ENCODE measurements around the gene DDX24.
"Not testable (repeated sequence)": the region's sequence is repeated elsewhere in the genome, so short reads cannot be mapped to it uniquely, and the experiment has no call there.

Gene DDX24

DNA sequence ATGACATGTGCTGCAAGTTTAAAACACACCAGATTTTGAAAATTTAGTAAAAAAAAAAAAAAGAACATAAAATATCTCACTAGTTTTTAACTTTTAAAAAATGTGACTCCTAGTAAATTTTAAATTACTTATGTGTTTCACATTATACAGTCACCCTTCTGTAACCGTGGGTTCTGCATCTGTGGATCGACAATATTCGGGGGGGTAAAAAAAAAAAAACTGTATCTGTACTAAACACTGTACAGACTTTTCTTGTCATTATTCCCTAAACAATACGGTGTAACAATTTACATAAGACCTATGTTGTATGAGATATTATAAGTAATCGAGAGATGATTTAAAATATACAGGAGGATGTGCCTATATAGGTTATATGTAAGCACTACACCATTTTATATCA, 3.2 kb downstream of the DDX24 start:
- FAIRE-seq: no peak

- FAIRE-seq: no peak
Measured at GRCh38 chr14:94077111-94077821, 3.7 kb downstream of the DDX24 start.

DNA sequence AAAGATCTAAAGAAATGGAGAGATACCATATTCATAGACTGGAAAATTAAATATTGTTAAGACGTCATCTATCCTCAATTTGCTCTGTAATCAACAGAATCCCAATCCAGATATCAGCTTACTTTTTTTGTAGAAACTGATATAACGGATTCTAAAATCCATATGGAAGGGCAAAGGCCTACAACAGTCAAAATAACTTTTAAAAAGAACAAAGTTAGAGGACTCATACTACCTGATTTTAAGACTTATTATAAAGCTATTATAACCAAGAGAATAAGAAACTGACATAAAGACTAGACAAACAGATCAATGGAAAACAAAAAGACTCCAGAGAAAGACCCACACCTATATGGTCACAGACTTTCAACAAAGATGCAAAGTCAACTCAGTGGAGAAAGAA, 6.0 kb downstream of the DDX24 start:
- no peak for FAIRE-seq

DNA sequence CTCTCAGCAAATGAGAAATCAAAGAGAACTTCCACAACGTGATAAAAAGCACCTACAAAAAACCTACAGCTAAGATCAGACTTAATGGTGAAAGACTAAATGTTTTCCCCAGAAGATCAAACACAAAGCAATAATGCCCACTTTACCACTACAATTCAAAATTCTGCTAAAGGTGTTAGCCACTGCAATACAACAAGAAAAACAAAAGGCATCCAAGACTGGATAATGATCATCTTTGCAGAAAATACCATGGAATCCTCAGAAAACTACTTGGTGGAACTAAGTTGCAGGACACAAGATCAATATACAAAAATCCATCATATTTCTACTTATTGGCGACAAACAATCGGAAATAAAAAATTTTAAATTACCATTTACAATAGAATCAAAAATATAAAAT, 6.5 kb downstream of the DDX24 start:
- no peak for FAIRE-seq

DNA sequence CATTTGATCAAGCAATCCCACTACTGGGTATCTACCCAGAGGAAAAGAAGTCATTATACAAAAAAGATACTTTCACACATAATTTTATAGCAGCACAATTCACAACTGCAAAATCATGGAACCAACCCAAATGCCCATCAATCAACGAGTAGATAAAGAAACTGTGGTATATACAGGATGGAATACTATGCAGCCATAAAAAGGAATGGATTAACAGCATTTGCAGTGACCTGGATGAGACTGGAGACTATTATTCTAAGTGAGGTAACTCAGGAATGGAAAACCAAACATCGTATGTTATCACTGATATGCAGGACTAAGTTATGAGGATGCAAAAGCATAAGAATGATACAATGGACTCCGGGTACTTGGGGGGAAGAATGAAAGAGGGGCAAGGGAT, 8.9 kb downstream of the DDX24 start:
- FAIRE-seq: not testable (repeated sequence)

DNA sequence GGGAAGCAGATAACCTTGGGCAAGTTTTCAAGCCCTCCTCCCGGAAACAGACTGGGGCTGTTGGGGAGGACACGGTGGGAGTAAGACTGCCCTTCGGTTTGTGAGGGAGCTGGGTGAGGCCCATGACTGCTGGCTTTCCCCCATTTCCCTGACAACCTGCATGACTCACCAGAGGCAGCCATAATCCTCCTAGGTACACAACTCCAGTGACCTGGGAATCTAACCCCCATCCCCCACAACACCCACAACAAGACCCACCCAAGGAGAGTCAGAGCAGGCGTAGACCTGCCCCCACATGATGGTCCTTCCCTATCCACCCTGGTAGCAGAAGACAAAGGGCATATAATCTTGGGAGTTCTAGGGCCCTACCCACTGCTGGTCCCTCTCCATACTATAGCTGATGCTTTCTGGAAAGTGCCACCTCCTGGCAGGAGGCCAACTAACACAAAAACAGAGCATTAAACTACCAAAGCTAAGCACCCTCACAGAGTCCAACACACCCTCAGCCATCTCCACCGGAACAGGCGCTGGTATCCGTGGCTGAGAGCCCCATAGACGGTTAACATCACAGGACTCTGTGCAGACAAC, 14.8 kb downstream of the DDX24 start:
- FAIRE-seq: no peak

GRCh38 chr14:94062344-94062940, 18.6 kb downstream of the DDX24 start:
- FAIRE-seq: no peak

DNA sequence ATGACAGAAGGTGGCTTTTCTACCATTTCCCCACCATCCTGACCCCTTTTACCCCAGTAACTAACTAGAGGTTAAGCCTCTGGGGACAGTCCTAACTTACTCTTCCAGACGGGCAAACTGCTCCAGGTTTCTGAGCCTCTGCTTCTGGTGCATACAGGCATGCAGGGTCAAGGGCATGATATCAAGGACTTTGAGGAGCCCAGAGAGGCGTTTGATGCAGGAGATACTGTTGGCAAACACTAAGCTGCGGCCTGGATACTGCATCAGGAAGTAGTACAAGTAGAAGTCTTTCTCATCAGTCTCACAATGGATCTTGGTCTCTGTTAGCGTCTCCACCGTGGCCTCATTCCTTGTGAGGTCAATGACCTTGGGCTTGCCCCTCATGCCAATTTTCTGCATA, 21.0 kb downstream of the DDX24 start:
- no peak for FAIRE-seq

GRCh38 chr14:94058674-94059138, 22.3 kb downstream of the DDX24 start:
- no peak for FAIRE-seq

DNA sequence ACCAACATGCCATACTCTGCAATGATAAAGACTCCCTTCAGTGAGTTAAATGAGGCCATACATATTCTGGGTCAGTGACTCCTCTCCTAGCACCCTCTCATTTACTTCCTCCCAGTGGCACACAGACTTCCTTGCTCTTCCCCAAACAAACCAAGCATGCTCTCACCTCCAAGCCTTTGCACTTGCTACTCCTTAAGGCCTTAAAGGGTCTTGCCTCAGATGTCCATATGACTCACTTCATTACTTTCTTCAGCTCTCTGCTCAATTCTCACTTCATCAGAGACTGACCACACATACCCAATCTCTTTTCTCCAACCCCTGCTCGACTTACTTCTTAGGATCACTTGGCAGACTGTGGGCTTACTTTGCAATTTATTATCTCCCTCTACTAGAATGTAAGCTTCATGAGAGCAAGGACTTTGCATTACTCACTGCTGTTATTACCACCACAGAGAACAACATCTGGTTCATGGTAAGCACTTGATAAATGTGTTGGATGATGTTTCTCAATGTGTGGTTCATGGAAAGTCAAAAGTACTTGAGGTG, 22.8 kb downstream of the DDX24 start:
- FAIRE-seq: no peak

GRCh38 chr14:94056579-94057308, 24.3 kb downstream of the DDX24 start:
- FAIRE-seq: no peak

DNA sequence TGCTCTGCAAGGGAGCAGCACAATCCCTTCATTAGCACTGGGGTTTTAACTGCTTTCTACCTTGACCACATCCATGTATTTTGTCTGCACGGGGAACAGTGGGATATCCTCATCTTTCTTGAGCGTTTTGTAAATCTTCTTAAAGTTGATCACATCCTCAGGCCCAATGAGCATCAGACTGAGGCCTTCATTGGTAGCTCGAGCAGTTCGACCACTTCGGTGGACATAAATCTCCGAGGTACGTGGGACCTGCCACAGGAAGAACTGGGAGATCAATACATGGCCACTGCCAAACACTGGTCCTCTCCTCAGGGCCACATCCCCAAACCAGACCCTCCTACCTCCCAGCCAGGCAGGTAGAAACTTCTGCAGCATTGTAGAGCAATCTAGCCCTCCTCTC, 26.1 kb downstream of the DDX24 start:
- no peak for FAIRE-seq

- FAIRE-seq: no peak
Measured at GRCh38 chr14:94054401-94054800, 26.6 kb downstream of the DDX24 start.

GRCh38 chr14:94052662-94053061, 28.3 kb downstream of the DDX24 start:
- no peak for FAIRE-seq

DNA sequence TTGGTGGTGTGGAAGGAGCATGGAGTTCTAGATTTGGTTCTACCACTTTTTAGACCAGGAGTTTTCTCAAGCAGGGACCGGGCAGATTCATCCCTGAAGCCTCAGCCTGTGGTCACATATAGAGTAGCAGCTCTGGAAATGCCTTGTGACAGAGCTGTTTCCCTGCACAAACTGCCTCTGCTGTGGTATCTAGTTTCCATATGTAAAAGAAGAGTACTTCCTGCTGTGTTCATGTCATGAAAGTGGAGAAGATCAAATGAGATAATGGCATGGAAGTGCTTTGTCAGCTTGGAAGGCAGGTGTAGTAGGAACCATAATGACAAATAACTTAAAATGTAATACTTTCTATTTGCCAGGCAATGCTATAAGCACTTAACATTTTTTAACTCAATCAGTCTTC, 28.8 kb downstream of the DDX24 start:
- FAIRE-seq: no peak

GRCh38 chr14:94051779-94052178, 29.2 kb downstream of the DDX24 start:
- no peak for FAIRE-seq

DNA sequence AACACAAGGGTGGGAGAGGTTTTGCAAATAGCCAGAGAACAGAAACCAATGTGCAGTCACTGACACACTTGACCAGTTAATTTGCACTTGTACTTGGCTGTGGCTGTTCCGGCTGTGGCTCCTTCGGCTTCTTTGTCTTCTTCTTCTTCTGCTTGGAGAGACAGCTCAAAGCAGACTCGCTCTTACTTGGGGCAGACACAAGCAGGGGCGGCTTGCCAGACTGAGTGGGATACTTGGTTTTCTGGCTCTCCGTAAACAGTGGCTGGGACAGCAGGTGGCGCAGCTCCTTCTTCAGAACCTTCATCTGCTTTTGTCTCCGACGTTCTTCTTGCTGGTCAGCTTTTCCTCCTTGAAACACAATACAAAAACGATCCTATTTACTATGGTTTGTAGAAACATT, 29.9 kb downstream of the DDX24 start:
- no peak for FAIRE-seq

- no peak for FAIRE-seq
Measured at GRCh38 chr14:94050231-94050880, 30.6 kb downstream of the DDX24 start.

DNA sequence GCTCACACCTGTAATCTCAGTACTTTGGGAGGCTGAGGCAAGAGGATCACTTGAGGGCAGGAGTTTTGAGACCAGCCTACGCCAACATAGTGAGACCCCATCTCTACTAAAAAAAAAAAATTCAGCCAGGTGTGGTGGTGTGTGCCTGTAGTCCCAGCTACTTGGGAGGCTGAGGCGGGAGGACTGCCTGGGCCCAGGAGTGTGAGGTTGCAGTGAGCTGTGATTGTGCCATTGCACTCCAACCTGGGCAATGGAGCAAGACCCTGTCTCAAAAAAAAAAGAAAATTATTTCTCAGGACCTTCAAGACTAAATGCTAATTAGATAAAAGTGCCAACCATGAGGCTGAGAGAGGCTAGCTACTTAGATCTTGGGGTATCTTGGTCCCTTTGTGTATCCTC, 31.4 kb downstream of the DDX24 start:
- FAIRE-seq: no peak

- no peak for FAIRE-seq
Measured at GRCh38 chr14:94048691-94049624, 32.0 kb downstream of the DDX24 start.

DNA sequence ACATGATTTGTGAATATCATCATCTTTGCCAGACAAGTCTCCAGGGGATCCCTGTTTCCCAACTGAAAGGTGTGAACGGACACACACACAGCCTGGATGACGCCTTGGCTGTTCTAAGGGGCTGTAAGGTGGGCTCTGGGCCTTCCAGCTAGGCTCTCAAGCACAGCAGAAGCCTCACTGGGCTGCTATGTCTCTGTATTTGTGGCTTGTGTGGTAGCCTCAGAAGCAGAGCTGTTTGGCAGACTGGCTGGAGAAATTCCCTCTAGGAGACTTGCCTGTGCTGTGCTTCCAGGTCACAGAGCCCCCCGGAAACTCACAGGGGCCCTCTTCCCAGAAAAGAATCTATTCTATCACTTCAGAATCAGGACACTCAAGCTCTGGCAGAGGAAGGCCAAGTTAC, 33.4 kb downstream of the DDX24 start:
- no peak for FAIRE-seq
